ENCODE data around the gene UBE2I.

- TF ChIP-seq CTCF (IDR thresholded peaks at IDR 0.05) (no peak), POLR2A (IDR thresholded peaks at IDR 0.05) (no peak)
Observed at GRCh38 chr16:1342526-1343427, 33.3 kb downstream of the UBE2I start.
